Omental fat pad (tissue), 4 donors: Measurements from ENCODE around the gene LPP. TPM values are rescaled to one million over a fixed set of nuclear protein-coding genes. Genes with fewer than 3 reads are reported as not detected.

Source experiments
- ATAC-seq: fragments of 150-250 bp; one replicate; pipeline ENCODE4 v1.9.1; 2016; ENCODE audit warnings: mild to moderate bottlenecking, moderate library complexity; ENCODE audit not compliant: low FRiP score
- DNase-seq: peaks from one replicate; pipeline ENCODE4 v3.0.0-alpha.2; 2019; ENCODE audit warnings: low spot score
- total RNA-seq, 4 donors: library from RNA; depleted of rRNA; stranded (reverse); fragments of >200 nt; gene quantifications; one replicate each; pipeline ENCODE4 v1.1.0, GENCODE V29; 2016
- TF ChIP-seq, protein P1 (sequence below), 3 donors: fragments of 450-650 bp; IDR thresholded peaks; one replicate each; pipeline ENCODE4 v1.5.1; 2016 to 2017; ENCODE audit warnings: antibody characterized with exemption in 3 of 3, mild to moderate bottlenecking in 3 of 3, moderate library complexity in 2 of 3

The LPP gene
- total RNA-seq, 4 donors from 2014 or later = 113 to 302 (median 126) TPM

DNA sequence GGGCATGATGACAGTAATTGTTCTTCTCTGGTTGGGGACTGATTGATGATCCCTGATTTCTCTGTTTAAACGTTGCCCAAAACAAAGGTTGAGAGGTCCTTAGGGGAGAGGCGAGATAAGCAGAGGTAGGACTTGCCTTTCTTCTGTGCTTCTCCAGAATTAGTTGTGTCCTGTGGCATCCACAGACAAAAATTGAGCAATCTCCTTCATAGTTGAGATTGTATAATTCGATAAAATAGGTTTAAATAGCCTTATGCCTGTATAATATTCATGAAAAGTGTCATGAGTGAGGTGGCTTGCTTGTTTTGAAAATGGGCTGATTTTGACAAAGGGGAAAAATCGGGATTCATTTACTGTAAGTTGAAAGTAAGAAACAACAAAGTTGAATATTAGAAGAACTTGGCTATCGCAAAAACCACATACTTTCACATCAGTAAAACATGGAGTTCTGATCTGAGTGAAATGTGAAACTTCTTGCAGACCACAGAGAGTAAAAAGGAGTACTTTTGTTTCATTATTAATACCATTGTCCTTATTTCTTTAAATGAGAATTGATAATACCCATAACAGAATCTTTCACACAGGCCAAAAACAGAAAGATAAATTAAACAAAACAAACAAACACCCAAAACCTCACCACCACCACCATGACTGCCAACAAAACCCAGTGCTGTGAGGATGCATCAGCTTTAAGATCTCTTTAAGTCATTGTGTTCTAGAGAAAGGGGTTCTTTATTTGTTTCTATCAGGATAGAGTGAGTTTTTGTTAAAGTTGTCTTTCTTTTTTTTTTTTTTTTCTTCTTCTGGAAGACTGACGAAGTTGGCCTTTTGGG is 155.7 kb downstream of the LPP start:
- no peak for DNase-seq
- ATAC-seq = no peak
- TF ChIP-seq, protein P1, sequence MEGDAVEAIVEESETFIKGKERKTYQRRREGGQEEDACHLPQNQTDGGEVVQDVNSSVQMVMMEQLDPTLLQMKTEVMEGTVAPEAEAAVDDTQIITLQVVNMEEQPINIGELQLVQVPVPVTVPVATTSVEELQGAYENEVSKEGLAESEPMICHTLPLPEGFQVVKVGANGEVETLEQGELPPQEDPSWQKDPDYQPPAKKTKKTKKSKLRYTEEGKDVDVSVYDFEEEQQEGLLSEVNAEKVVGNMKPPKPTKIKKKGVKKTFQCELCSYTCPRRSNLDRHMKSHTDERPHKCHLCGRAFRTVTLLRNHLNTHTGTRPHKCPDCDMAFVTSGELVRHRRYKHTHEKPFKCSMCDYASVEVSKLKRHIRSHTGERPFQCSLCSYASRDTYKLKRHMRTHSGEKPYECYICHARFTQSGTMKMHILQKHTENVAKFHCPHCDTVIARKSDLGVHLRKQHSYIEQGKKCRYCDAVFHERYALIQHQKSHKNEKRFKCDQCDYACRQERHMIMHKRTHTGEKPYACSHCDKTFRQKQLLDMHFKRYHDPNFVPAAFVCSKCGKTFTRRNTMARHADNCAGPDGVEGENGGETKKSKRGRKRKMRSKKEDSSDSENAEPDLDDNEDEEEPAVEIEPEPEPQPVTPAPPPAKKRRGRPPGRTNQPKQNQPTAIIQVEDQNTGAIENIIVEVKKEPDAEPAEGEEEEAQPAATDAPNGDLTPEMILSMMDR (IDR thresholded peaks at IDR 0.05) = no peak

DNA sequence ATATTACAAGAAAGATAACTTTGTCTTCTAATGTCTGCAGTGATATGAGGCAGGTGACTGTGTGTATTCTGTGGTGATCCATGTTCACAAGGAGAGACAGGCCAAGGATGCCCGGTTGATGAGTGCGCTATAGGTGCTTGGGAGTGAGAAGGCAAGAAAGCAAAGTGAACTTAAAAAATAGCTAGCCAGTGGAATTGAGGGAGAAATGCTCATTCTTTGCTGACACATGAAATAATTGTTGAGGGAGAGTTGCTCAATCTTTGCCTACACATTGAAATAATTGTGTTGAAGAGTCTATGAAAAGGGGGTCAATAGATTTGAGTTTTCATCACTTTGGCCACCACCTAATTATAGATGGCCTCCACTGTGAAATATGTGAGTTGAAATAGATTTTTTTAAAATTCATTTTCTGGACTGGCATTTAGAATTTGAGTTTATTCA is 156.3 kb downstream of the LPP start:
- TF ChIP-seq, protein P1 (IDR thresholded peaks at IDR 0.05) = no peak
- no peak for ATAC-seq
- no peak for DNase-seq

DNA sequence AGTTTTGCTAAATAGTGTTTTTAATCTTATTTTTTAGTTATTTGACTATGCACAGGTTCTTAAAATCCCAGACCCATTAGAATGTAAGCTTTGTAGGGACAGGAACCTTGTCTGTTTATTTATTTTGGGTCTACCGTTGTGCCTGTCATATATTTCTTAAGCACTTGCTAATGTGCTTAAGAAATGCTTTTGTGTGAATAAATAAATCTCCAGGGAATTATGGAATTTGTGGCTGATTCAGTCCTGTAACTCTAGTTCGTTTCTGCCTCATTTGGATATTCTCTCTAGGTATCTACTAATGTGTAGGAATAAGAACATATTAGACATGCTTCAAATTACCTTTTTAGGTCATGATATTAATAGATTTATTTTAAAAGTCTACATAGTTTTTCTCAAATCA is 161.6 kb downstream of the LPP start:
- no peak for DNase-seq
- no peak for ATAC-seq
- TF ChIP-seq, protein P1 (IDR thresholded peaks at IDR 0.05) = no peak

DNA sequence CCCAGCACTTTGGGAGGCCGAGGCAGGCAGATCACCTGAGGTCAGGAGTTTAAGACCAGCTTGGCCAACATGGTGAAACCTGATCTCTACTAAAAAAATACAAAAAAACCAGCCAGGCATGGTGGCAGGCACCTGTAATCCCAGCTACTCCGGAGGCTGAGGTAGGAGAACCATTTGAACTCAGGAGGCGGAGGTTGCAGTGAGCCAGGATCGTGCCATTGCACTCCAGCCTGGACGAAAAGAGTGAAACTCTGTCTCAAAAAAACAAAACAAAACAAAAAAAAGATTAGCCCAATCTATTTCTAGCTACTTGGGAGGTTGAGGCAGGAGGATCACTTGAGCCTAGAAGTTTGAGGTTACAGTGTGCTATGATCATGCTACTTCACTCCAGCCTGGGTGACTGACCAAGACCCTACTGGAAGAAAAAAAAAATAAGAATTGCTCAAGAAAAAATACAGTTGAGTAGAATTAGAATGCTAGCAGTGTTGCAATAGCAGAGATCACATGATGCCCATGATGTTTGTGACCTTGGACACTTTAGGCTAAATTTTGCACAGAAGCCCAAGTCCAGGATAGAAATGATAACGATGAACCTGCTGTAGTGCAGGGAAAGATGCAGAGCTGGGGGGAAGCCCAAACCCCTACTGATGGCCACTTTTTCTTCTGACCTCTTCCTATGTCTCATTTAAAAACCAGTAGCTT is 162.2 kb downstream of the LPP start:
- no peak for DNase-seq
- ATAC-seq = no peak
- TF ChIP-seq, protein P1 (IDR thresholded peaks at IDR 0.05) = no peak

DNA sequence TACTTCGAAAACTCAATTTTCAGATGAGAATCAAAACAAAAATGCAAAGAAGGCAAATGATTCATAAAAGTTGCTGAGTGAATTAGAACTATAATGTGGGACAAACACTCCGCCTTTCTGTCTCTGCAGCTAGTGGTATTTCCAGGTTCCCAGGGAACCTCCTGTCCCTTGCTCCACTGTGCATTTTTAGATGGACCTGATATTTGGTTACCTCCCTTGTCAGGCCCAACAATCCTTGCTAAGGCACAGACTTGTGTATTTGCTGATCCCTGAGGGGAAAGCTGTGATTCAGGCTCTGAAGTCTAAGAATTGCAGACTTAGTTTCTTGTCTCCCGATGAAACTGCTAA is 162.7 kb downstream of the LPP start:
- DNase-seq = no peak
- TF ChIP-seq, protein P1 (IDR thresholded peaks at IDR 0.05) = no peak
- no peak for ATAC-seq

DNA sequence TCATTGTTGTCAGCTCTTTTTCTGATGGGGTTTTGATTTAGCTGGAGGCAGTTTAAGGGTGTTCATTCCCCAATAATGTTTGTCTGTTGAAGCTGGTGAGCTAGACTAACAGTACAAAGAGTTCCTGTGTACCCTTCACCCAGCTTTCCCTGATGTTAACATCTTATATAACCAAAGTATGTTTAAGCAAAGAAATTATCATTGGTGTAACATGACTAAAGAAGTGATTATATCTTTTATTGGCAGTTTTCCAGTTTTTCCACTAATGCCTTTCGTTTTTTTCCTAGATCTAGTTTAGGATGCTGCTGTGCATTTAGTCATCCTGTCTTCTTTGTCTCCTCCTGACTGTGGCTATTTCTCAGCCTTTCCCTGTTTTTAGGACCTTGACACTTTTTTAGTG is 165.6 kb downstream of the LPP start:
- DNase-seq (no peak), ATAC-seq (no peak)
- TF ChIP-seq, protein P1 (IDR thresholded peaks at IDR 0.05) = no peak
